Neural progenitor cell (in vitro differentiated cells): ENCODE results near the gene FMO2. TPM values are rescaled to one million over a fixed set of nuclear protein-coding genes. Genes with fewer than 3 reads are reported as not detected.
A peak's percentile ranks its signal among the peaks of the same experiment; 100 is the strongest.

Source experiments
- DNase-seq: peaks from one replicate; pipeline ENCODE4 v3.0.0-alpha.2; 2016; ENCODE audit warnings: low spot score
- H2AFZ ChIP-seq: fragments of 200-600 bp; sonication (generic); replicated peaks from 2 replicates; pipeline ENCODE4 v1.6.1; 2016; ENCODE audit warnings: antibody characterized with exemption
- H3F3A ChIP-seq: fragments of 200-600 bp; sonication (generic); 2 replicates; pipeline ENCODE4 v1.6.1; 2016; ENCODE audit warnings: antibody characterized with exemption, low read depth
- H3K27ac ChIP-seq: fragments of 200-600 bp; sonication (generic); 2 replicates; pipeline ENCODE4 v1.5.1; 2016; ENCODE audit warnings: mild to moderate bottlenecking
- H3K27me3 ChIP-seq: fragments of 200-600 bp; sonication (generic); 2 replicates; pipeline ENCODE4 v1.6.1; 2016; ENCODE audit warnings: mild to moderate bottlenecking, moderate library complexity
- H3K36me3 ChIP-seq: fragments of 200-600 bp; sonication (generic); 2 replicates; pipeline ENCODE4 v1.5.1; 2016
- H3K4me1 ChIP-seq: fragments of 200-600 bp; sonication (generic); 2 replicates; pipeline ENCODE4 v1.6.1; 2016; ENCODE audit warnings: mixed run types
- H3K4me2 ChIP-seq: fragments of 200-600 bp; sonication (generic); 2 replicates; pipeline ENCODE4 v1.6.1; 2016
- H3K4me3 ChIP-seq: fragments of 200-600 bp; sonication (generic); 2 replicates; pipeline ENCODE4 v1.5.1; 2016
- H3K79me2 ChIP-seq: fragments of 200-600 bp; sonication (generic); 2 replicates; pipeline ENCODE4 v1.6.1; 2016; ENCODE audit warnings: low read depth
- H3K9ac ChIP-seq: fragments of 200-600 bp; sonication (generic); 2 replicates; pipeline ENCODE4 v1.6.1; 2016
- H3K9me3 ChIP-seq: fragments of 200-600 bp; sonication (generic); 2 replicates; pipeline ENCODE4 v1.5.1; 2016; ENCODE audit warnings: low read depth
- H4K20me1 ChIP-seq: fragments of 200-600 bp; sonication (generic); 2 replicates; pipeline ENCODE4 v1.6.1; 2016; ENCODE audit warnings: low read depth
- H3K27ac Mint-ChIP-seq: 3 replicates; pipeline ENCODE4 v1.8.0; 2021; ENCODE audit warnings: mixed read lengths
- H3K27me3 Mint-ChIP-seq: 2 replicates; pipeline ENCODE4 v1.8.0; 2022; ENCODE audit warnings: low read depth, mild to moderate bottlenecking, inconsistent platforms, moderate library complexity, mixed read lengths; ENCODE audit not compliant: insufficient read depth
- H3K36me3 Mint-ChIP-seq: 3 replicates; pipeline ENCODE4 v1.8.0; 2021; ENCODE audit warnings: mixed read lengths
- H3K4me1 Mint-ChIP-seq: 3 replicates; pipeline ENCODE4 v1.8.0; 2021; ENCODE audit warnings: mixed read lengths
- H3K4me3 Mint-ChIP-seq: 3 replicates; pipeline ENCODE4 v1.8.0; 2021; ENCODE audit warnings: mild to moderate bottlenecking, moderate library complexity, mixed read lengths
- H3K9me3 Mint-ChIP-seq: 3 replicates; pipeline ENCODE4 v1.8.0; 2020; ENCODE audit warnings: mixed read lengths
- CTCF ChIP-seq: fragments of 200-600 bp; sonication (generic); IDR thresholded peaks from 2 replicates; pipeline ENCODE4 v1.5.1; 2017; ENCODE audit warnings: antibody characterized with exemption, mild to moderate bottlenecking
- EZH2 ChIP-seq: fragments of 200-600 bp; sonication (generic); IDR thresholded peaks from 2 replicates; pipeline ENCODE4 v1.6.1; 2017; ENCODE audit warnings: antibody characterized with exemption, mild to moderate bottlenecking, moderate library complexity
- EZH2phosphoT487 ChIP-seq: fragments of 200-600 bp; sonication (generic); IDR thresholded peaks from 2 replicates; pipeline ENCODE4 v1.6.1; 2017; ENCODE audit warnings: antibody characterized with exemption
- total RNA-seq: library from RNA; depleted of rRNA; stranded (reverse); fragments of >200 nt; gene quantifications from 2 replicates; pipeline ENCODE4 v1.2.3, GENCODE V29; 2015; ENCODE audit warnings: low replicate concordance

The FMO2 gene
- total RNA-seq, 1 donor from 2014 or later, result 0.47 TPM

GRCh38 chr1:171155484-171155883 lies 29.6 kb upstream of the FMO2 start:
- Mint-ChIP-seq H3K27ac (no peak overlapping the region), H3K36me3 (no peaks in the 10 kb centered on the region), H3K9me3 (no peaks in the 10 kb centered on the region), H3K4me1 (peaks cover 3% of the 10 kb centered on the region), H3K27me3 (no peaks in the 10 kb centered on the region), H3K4me3 (no peak overlapping the region)
- TF ChIP-seq EZH2phosphoT487, result no peak
- TF ChIP-seq CTCF, result no peak
- TF ChIP-seq EZH2, result no peak
- no peaks in the 10 kb centered on the region for H3F3A ChIP-seq
- H2AFZ ChIP-seq, result no peak overlapping the region
- no peak overlapping the region for H3K27ac ChIP-seq
- H3K36me3 ChIP-seq, result no peaks in the 10 kb centered on the region
- peaks cover 4% of the 10 kb centered on the region for H3K9me3 ChIP-seq
- H4K20me1 ChIP-seq, result no peaks in the 10 kb centered on the region
- no peak overlapping the region for H3K9ac ChIP-seq
- H3K4me1 ChIP-seq, result peaks cover 8% of the 10 kb centered on the region
- DNase-seq, result no peak
- H3K79me2 ChIP-seq, result no peaks in the 10 kb centered on the region
- H3K4me3 ChIP-seq, result no peak overlapping the region
- H3K4me2 ChIP-seq, result no peak overlapping the region
- no peaks in the 10 kb centered on the region for H3K27me3 ChIP-seq

- no peak overlapping the region for H3K27ac Mint-ChIP-seq
- peaks cover 9% of the 10 kb centered on the region for H3K4me1 ChIP-seq
- no peaks in the 10 kb centered on the region for H3K36me3 ChIP-seq
- no peaks in the 10 kb centered on the region for H3F3A ChIP-seq
- no peak overlapping the region for H3K4me2 ChIP-seq
- no peak for DNase-seq
- no peaks in the 10 kb centered on the region for H3K27me3 Mint-ChIP-seq
- H3K27ac ChIP-seq, result no peak overlapping the region
- no peak for TF ChIP-seq EZH2
- TF ChIP-seq CTCF, result no peak
- no peak for TF ChIP-seq EZH2phosphoT487
- no peaks in the 10 kb centered on the region for H3K9me3 Mint-ChIP-seq
- H3K4me3 Mint-ChIP-seq, result no peak overlapping the region
- no peaks in the 10 kb centered on the region for H4K20me1 ChIP-seq
- peaks cover 3% of the 10 kb centered on the region for H3K4me1 Mint-ChIP-seq
- H3K9ac ChIP-seq, result no peak overlapping the region
- no peaks in the 10 kb centered on the region for H3K79me2 ChIP-seq
- no peak overlapping the region for H3K4me3 ChIP-seq
- H2AFZ ChIP-seq, result peak overlapping the region; percentile 4
- H3K36me3 Mint-ChIP-seq, result no peaks in the 10 kb centered on the region
- H3K27me3 ChIP-seq, result no peaks in the 10 kb centered on the region
- H3K9me3 ChIP-seq, result peaks cover 4% of the 10 kb centered on the region
Measured at GRCh38 chr1:171158096-171158495, 27.0 kb upstream of the FMO2 start.

- no peaks in the 10 kb centered on the region for H3K36me3 ChIP-seq
- no peaks in the 10 kb centered on the region for H3K27me3 ChIP-seq
- H3K4me2 ChIP-seq, result no peak overlapping the region
- H2AFZ ChIP-seq, result no peak overlapping the region
- Mint-ChIP-seq H3K4me3 (no peak overlapping the region), H3K27me3 (no peaks in the 10 kb centered on the region), H3K27ac (no peak overlapping the region), H3K36me3 (no peaks in the 10 kb centered on the region), H3K4me1 (peaks cover 3% of the 10 kb centered on the region), H3K9me3 (no peaks in the 10 kb centered on the region)
- DNase-seq, result no peak
- H3K9ac ChIP-seq, result no peak overlapping the region
- H4K20me1 ChIP-seq, result no peaks in the 10 kb centered on the region
- TF ChIP-seq EZH2phosphoT487, result no peak
- TF ChIP-seq EZH2, result no peak
- no peak for TF ChIP-seq CTCF
- peaks cover 9% of the 10 kb centered on the region for H3K4me1 ChIP-seq
- H3K9me3 ChIP-seq, result peaks cover 4% of the 10 kb centered on the region
- no peak overlapping the region for H3K4me3 ChIP-seq
- no peak overlapping the region for H3K27ac ChIP-seq
- H3K79me2 ChIP-seq, result no peaks in the 10 kb centered on the region
- no peaks in the 10 kb centered on the region for H3F3A ChIP-seq
Measured at GRCh38 chr1:171158551-171158950, 26.5 kb upstream of the FMO2 start.
